NCI-H1417 (cell line): ENCODE data around the gene PTPN3.
"Not testable (repeated sequence)": the region's sequence is repeated elsewhere in the genome, so short reads cannot be mapped to it uniquely, and the experiment has no call there.

Experiments
- DNase-seq, 3 experiments: peaks; one replicate each; lab custom pipeline; 2025; lab: John Stamatoyannopoulos, UW

The PTPN3 gene

DNA sequence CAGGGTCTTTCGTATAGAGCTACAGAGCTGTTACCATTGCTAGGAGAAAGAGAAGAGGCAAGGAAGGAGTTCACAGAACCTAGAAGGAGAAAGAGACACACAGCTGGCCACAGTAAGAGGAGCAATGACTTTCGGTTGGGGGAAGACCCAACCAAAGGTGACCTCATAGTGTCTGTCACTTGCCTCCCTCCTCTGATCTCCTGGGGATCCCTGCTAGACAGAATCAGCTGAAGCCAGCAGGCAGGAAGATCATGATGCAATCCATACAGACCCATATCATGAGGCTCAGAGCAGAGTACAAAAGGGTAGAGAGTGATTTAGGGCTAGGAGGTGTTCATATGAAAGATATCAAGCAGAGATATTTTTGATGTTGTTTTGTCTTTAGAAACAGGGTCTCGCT lies 151.2 kb downstream of the PTPN3 start:
- no peak for DNase-seq

- no peak for DNase-seq
Measured at GRCh38 chr9:109344866-109345265, 153.2 kb downstream of the PTPN3 start.

GRCh38 chr9:109342878-109343277 lies 155.2 kb downstream of the PTPN3 start:
- no peak for DNase-seq

DNA sequence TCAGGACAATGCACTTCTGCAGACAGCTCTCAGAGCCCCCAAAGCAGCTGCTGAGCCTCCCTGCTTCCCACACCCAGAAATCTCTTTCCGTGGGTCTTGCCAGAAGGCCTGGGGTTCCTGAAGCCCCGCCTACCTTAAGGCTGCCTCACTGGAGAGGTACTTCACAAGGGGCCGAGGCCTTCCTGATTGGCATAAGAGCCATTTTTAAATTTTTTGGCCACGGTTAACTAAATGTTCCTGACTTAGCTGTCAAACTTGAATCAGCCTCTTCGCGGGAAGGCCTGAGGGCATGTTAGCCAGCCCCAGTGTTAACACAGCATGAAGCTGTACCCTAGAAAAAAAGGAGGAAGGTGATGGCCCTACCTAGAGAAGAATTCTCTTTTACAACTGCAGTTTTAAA lies 156.5 kb downstream of the PTPN3 start:
- DNase-seq, result peak in 1 of 3 experiments; percentile 56

DNA sequence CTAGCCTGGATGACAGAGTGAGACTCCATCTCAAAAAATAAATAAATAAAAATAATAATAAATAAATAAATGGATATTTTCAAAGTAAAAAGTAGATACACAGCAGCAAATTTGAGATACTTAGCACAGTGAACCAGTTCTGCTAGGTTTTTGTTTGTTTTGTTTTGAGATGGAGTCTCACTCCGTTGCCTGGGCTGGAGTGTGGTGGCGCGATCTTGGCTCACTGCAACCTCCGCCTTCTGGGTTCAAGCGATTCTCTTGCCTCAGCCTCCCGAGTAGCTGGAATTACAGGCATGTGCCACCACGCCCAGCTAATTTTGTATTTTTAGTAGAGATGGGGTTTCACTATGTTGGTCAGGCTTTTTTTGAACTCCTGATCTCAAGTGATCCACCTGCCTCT lies 157.1 kb downstream of the PTPN3 start:
- DNase-seq, result not testable (repeated sequence)

DNA sequence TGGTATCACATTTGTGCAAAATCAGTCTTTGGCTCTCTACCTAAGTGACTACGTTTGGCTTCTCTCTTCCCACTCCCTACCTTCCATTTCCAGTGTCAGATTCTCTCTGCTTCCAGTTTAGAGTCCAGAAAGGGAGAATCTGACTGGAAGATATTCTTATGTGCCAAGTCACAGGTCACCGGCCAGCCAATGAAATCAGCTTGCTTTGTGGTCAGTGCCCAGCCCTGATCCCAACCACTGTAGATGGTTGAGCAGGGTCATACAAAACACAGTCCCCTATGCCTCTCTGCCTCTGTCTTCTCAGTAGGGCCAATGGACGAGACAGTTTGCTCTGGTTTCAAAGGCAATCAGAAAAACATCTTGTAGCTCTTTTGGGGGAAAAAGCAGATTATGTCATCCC lies 161.7 kb downstream of the PTPN3 start:
- no peak for DNase-seq

DNA sequence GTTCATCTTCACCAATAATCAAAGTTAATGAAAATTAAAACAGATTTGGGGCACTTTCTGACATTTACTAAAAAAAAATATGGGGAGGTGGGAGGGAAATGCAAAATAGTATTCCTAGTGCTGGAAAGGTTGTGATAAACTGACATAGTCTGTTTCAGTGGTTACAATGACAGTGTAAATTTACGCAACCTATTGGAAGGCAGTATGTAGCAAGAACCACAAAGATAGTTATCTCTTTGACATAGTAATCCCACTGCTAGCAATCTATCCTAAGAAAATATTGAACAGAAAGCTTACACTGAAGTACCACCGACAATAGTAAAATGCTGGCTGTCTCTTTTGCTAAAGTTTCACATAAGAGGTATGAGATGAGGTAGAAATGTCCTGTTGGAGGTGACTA lies 162.2 kb downstream of the PTPN3 start:
- no peak for DNase-seq

- DNase-seq, result no peak
Measured at GRCh38 chr9:109335121-109335520, 163.0 kb downstream of the PTPN3 start.

DNA sequence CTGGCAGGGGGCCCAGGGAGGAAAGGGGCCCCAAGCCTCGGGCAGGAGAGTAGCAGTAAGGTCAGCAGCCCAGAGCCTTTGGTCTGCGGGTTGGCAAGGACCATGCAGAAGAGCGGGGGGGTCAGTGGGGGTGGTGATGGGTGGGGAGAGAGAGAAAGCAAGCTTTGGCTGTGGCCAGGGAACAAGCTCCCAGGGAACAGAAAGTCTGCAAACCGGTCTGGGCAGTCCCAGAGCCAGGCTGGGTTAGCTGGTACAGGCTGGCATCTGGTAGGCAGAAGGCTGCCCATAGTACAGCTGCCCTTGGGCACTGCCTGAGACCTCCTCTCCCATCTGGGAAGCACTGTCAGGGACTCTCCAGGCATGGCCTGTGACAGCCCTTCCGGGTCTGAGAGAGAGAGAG lies 166.8 kb downstream of the PTPN3 start:
- DNase-seq, result peak in 2 of 3 experiments; percentile 62 to 70

- peak in 2 of 3 experiments; percentile 54 to 75 for DNase-seq
Measured at GRCh38 chr9:109329638-109330258, 168.4 kb downstream of the PTPN3 start.

DNA sequence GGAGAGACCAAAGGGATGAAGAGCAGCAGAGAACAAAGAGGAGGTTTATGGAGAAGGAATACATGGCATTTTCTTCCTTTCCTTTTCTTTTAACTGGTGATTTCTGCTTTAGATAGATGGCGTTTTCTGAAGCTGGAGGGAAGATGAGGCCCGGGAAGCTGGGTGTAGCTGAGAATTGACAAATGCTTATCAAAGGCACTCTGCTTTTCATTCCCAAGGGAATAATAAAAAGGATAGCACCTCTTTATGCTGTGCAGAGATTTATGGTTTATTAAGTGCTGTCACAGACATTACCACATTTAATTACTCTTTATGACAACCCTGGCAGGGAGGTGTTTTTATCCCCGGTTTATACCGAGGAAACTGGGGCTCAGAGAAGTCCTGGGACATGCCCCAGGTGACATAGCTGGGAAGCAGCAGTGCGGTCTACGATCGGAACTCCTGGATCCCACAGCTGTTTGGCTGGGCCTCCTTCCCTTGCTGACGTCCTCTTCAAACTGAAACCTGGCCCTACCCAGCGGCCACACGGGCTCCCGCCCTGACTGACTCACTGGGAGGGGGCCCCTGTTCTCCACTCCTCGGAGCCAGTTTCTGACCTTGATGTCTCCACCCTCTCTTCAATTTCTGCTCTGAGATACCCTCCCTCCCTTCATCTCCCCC lies 169.0 kb downstream of the PTPN3 start:
- peak; percentile 54 to 86 (median 61) for DNase-seq
